Left cardiac atrium (tissue), 4 donors: ENCODE data around the gene RCC2. TPM values are rescaled to one million over a fixed set of nuclear protein-coding genes. Genes with fewer than 3 reads are reported as not detected.
"Not testable (repeated sequence)": the region's sequence is repeated elsewhere in the genome, so short reads cannot be mapped to it uniquely, and the experiment has no call there.

Experiments
- ATAC-seq, 2 donors: fragments of 200-7000 bp; cut with Tn5 transposase; one replicate each; pipeline ENCODE4 v1.9.1; 2020; ENCODE audit warnings: mild to moderate bottlenecking in 2 of 2, moderate library complexity in 2 of 2
- DNase-seq: peaks from one replicate; pipeline ENCODE4 v3.0.0-alpha.2; 2020
- intact Hi-C, 2 donors: fragments of 100-400 bp; cut with DNase I; formaldehyde crosslinking; loops; one replicate each; pipeline versions ENCODE4 v1.14.1 to v1.15.1; 2022 to 2023
- long read RNA-seq: library from polyadenylated mRNA; unstranded; transcript quantifications from one replicate; pipeline ENCODE4 v2.0.0, GENCODE V29; 2021
- total RNA-seq, 2 donors: library from RNA; stranded (reverse); fragmentation: NEBNext Ultra II Directional; extraction: Animal tissue kit (Norgen Biotek cat#: 25700); gene quantifications; one replicate each; pipeline ENCODE4 v1.2.1, GENCODE V29; 2021
- donor health status: DM: no; HTN: yes; CAD: no.
- donor health status: DM: no; HTN: yes; CAD: no; lungs with severe emphysema.
- donor health status: DM: yes; HTN: yes; CAD: no.
- donor health status: Dilated cardiomyopathy.

Gene RCC2
- 10 to 100 TPM; 15.6 to 20.8 TPM for total RNA-seq
- long read RNA-seq, partial matches to known transcripts: 2 of 3 reads
- long read RNA-seq, other reads (novel, unspliced or antisense): 1 of 3 reads

GRCh38 chr1:17439250-17440073, at the start of gene RCC2:
Gene RCC2 (minus strand): TSS chr1:17439677. CDS start chr1:17438514, 1,163 bp downstream.
- ATAC-seq (peak; percentile 87), DNase-seq (peak; percentile 80)
- intact Hi-C loops: loop anchor here in 1 of 2 donors (10.0 kb wide), 1 partner anchor 165 kb away; no protein-coding TSS in a partner anchor

GRCh38 chr1:17486242-17486641, 46.8 kb upstream of the RCC2 start:
- intact Hi-C loops: loop anchor here in 1 of 2 donors (5.0 kb wide), 1 partner anchor 64 kb away; no protein-coding TSS in a partner anchor
- DNase-seq: no peak
- no peak for ATAC-seq

GRCh38 chr1:17485281-17485680, 45.8 kb upstream of the RCC2 start:
- DNase-seq (no peak), ATAC-seq (no peak)
- intact Hi-C loops: loop anchor here in 1 of 2 donors (5.0 kb wide), 1 partner anchor 63 kb away; no protein-coding TSS in a partner anchor

- intact Hi-C loops, DNase-seq, ATAC-seq: not testable (repeated sequence)
These were observed 42.5 kb upstream of the RCC2 start for GRCh38 chr1:17481981-17482380.

GRCh38 chr1:17480846-17481245, 41.4 kb upstream of the RCC2 start:
- intact Hi-C loops: no loop called here
- DNase-seq: no peak

GRCh38 chr1:17475752-17476151, 36.3 kb upstream of the RCC2 start:
- peak; percentile 63 to 95 for ATAC-seq
- intact Hi-C loops: no loop called here

More at GRCh38 chr1:17480846-17481245, 41.4 kb upstream of the RCC2 start:
- no peak for ATAC-seq

GRCh38 chr1:17474836-17475555, 35.5 kb upstream of the RCC2 start:
- intact Hi-C loops, ATAC-seq, DNase-seq: not testable (repeated sequence)

More at GRCh38 chr1:17475752-17476151, 36.3 kb upstream of the RCC2 start:
- DNase-seq: peak; percentile 41

GRCh38 chr1:17472814-17473213, 33.3 kb upstream of the RCC2 start:
- DNase-seq: no peak
- intact Hi-C loops: no loop called here
- ATAC-seq: no peak

- ATAC-seq: no peak
- intact Hi-C loops: no loop called here
- DNase-seq: no peak
These were observed 31.9 kb upstream of the RCC2 start for GRCh38 chr1:17471393-17471792.

- intact Hi-C loops: no loop called here
- ATAC-seq: no peak
- DNase-seq: no peak
These were observed 30.7 kb upstream of the RCC2 start for GRCh38 chr1:17470021-17470799.

- intact Hi-C loops, DNase-seq, ATAC-seq: not testable (repeated sequence)
These were observed 29.1 kb upstream of the RCC2 start for GRCh38 chr1:17468357-17469265.

- ATAC-seq: no peak
These were observed 26.9 kb upstream of the RCC2 start for GRCh38 chr1:17466359-17466758.

GRCh38 chr1:17465228-17465627, 25.8 kb upstream of the RCC2 start:
- intact Hi-C loops: no loop called here
- DNase-seq: no peak
- ATAC-seq: no peak

More at GRCh38 chr1:17466359-17466758, 26.9 kb upstream of the RCC2 start:
- DNase-seq: no peak
- intact Hi-C loops: no loop called here

GRCh38 chr1:17463991-17464390, 24.5 kb upstream of the RCC2 start:
- no peak for ATAC-seq
- intact Hi-C loops: no loop called here
- no peak for DNase-seq

GRCh38 chr1:17462669-17463068, 23.2 kb upstream of the RCC2 start:
- no peak for DNase-seq
- no peak for ATAC-seq
- intact Hi-C loops: no loop called here

GRCh38 chr1:17460219-17460618, 20.7 kb upstream of the RCC2 start:
- intact Hi-C loops: no loop called here
- DNase-seq (no peak), ATAC-seq (no peak)

GRCh38 chr1:17458794-17459193, 19.3 kb upstream of the RCC2 start:
- ATAC-seq: no peak
- no peak for DNase-seq
- intact Hi-C loops: no loop called here

- ATAC-seq (no peak), DNase-seq (no peak)
- intact Hi-C loops: no loop called here
These were observed 13.2 kb upstream of the RCC2 start for GRCh38 chr1:17452686-17453085.
